ENCODE data around the gene CDH4. TPM values are rescaled to one million over a fixed set of nuclear protein-coding genes. Genes with fewer than 3 reads are reported as not detected.

CDH4 gene
- total and polyA plus RNA-seq, 2 donors (not counting 1 experiment from before 2014, with no cell fraction given): not detected

DNA sequence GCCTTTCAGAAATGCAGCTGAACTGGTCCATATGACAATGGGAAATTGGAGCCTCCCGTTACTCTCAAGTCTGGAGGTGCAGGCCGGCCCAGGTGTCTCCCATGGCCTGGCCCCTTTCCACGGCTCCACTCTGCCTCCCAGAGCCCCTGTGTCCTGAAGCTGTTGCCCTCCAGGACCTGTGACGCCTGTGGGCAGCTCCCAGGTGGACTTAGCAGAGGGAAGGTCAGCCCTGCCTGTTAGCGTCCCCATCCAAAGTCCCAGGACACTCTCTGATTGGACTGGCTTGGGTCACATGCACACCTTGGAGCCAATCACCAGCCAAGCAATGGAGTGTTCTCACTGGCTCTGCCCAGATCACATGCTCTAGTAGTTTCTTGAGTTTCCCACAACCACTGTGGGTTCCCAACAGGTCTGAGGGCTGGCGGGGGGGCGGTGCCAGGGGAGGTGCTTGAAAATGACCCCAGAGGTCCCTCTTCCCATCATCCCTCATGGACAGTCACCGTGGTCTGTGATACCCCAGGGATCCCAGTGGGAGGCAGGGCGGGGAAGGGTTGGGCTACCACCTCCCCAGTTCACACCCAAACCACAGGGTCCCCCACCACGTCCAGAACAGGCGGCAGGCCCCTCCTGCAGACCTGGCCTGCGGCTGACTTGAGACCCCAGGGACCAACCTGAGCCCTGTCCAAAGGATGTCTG lies 678.1 kb downstream of the CDH4 start:
- POLR2A ChIA-PET: no interaction called here
- H3K9me3 ChIP-seq (ENCODE audit: control extremely low read depth in 1 of 3, control insufficient read depth in 2 of 3, insufficient read depth in 1 of 3, low read length in 2 of 3): peaks cover 0 to 34% (median 0%) of the 10 kb centered on the region in 3 donors
- no peak for DNase-seq
- H3K27me3 Mint-ChIP-seq: no peaks in the 10 kb centered on the region
- H3K4me3 Mint-ChIP-seq: no peak overlapping the region
- no peaks in the 10 kb centered on the region for H3K79me2 ChIP-seq (ENCODE audit: control insufficient read depth, insufficient read depth, low read length)
- no peaks in the 10 kb centered on the region for H3K36me3 ChIP-seq (replicated peaks in 1 of 2; ENCODE audit: control extremely low read depth in 1 of 2, control insufficient read depth in 1 of 2, extremely low read depth in 1 of 2, insufficient read depth in 2 of 2, low read length in 1 of 2)
- no peaks in the 10 kb centered on the region for H3K27me3 ChIP-seq (replicated peaks in 1 of 4; ENCODE audit: control extremely low read depth in 1 of 4, control insufficient read depth in 3 of 4, insufficient read depth in 4 of 4, low read length in 3 of 4)
- H3K9ac ChIP-seq (ENCODE audit: low read length): no peak overlapping the region
- TF ChIP-seq, protein P1, sequence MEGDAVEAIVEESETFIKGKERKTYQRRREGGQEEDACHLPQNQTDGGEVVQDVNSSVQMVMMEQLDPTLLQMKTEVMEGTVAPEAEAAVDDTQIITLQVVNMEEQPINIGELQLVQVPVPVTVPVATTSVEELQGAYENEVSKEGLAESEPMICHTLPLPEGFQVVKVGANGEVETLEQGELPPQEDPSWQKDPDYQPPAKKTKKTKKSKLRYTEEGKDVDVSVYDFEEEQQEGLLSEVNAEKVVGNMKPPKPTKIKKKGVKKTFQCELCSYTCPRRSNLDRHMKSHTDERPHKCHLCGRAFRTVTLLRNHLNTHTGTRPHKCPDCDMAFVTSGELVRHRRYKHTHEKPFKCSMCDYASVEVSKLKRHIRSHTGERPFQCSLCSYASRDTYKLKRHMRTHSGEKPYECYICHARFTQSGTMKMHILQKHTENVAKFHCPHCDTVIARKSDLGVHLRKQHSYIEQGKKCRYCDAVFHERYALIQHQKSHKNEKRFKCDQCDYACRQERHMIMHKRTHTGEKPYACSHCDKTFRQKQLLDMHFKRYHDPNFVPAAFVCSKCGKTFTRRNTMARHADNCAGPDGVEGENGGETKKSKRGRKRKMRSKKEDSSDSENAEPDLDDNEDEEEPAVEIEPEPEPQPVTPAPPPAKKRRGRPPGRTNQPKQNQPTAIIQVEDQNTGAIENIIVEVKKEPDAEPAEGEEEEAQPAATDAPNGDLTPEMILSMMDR (IDR thresholded peaks at IDR 0.05): no peak
- TF ChIP-seq EZH2 (IDR thresholded peaks at IDR 0.05; ENCODE audit: borderline replicate concordance, insufficient read depth, low read depth, low read length, poor library complexity, severe bottlenecking): no peak
- H3K4me3 ChIP-seq (ENCODE audit: control extremely low read depth in 1 of 5, extremely low read depth in 1 of 5, insufficient read depth in 1 of 5, low read depth in 2 of 5, low read length in 4 of 5): no peak overlapping the region
- no peaks in the 10 kb centered on the region for H3K4me1 Mint-ChIP-seq
- H3K4me1 ChIP-seq (ENCODE audit: control insufficient read depth in 2 of 2, insufficient read depth in 2 of 2, low read length in 2 of 2): no peaks in the 10 kb centered on the region
- no peak overlapping the region for H3K4me2 ChIP-seq (replicated peaks; ENCODE audit: low read depth, low read length, poor library complexity, severe bottlenecking)
- intact Hi-C loops (cut with micrococcal nuclease): no loop called here
- H3K27ac ChIP-seq (ENCODE audit: low read length in 2 of 2): no peak overlapping the region
- 91% methylated on average over 9 of the region's 12 CpGs for WGBS (ENCODE audit: insufficient coverage)
- CTCF ChIA-PET: no interaction called here
- no peaks in the 10 kb centered on the region for H4K20me1 ChIP-seq (ENCODE audit: control insufficient read depth, insufficient read depth, low read length, poor library complexity, severe bottlenecking)
- no peak for ATAC-seq (ENCODE audit: low read depth)
- H2AFZ ChIP-seq (ENCODE audit: insufficient read depth, low read depth, low read length, poor library complexity, severe bottlenecking): no peak overlapping the region
- no peaks in the 10 kb centered on the region for H3K9me3 Mint-ChIP-seq (ENCODE audit: insufficient read depth)
- H3K27ac Mint-ChIP-seq: no peak overlapping the region

DNA sequence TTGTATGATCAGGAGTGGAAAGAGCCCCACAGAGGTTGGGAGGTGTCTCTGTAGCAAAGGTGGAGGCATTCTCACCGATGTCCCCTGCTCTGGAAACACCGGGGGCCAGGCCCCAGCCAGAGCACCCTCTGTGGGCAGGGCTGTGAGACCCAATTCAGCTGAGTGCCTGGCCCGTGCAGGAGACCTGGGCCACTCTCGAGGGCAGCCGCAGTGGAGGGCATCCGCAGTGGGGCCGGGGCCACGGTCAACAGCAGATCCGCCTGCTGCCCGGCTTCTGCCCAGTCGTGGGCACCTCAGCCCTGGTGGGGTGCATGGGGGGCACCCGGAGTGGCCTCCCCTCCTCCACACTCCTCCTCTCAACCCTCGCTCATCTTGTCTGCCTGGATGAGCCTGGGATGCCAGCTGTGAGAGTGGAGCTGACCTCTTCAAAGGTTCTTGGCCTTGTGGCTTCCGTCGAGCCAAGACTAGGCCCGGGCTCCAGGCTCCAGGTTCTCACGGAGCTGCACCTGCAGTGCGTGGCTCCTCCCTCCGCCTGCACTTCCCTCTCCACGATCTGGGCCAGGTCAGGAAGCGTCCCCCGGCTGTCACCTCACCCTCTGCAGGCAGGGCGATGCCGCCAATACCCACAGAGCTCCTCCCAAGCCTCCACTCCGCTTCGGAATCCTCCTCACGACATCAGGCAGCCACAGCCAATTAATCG lies 678.9 kb downstream of the CDH4 start:
- Histone ChIP-seq H3K79me2 (ENCODE audit: control insufficient read depth, insufficient read depth, low read length) (no peaks in the 10 kb centered on the region), H4K20me1 (ENCODE audit: control insufficient read depth, insufficient read depth, low read length, poor library complexity, severe bottlenecking) (no peaks in the 10 kb centered on the region), H3K36me3 (replicated peaks in 1 of 2; ENCODE audit: control extremely low read depth in 1 of 2, control insufficient read depth in 1 of 2, extremely low read depth in 1 of 2, insufficient read depth in 2 of 2, low read length in 1 of 2) (no peaks in the 10 kb centered on the region), H2AFZ (ENCODE audit: insufficient read depth, low read depth, low read length, poor library complexity, severe bottlenecking) (no peak overlapping the region), H3K9ac (ENCODE audit: low read length) (no peak overlapping the region), H3K9me3 (ENCODE audit: control extremely low read depth in 1 of 3, control insufficient read depth in 2 of 3, insufficient read depth in 1 of 3, low read length in 2 of 3) (peaks cover 0 to 26% (median 0%) of the 10 kb centered on the region in 3 donors), H3K4me2 (replicated peaks; ENCODE audit: low read depth, low read length, poor library complexity, severe bottlenecking) (no peak overlapping the region), H3K27ac (ENCODE audit: low read length in 2 of 2) (no peak overlapping the region), H3K4me3 (ENCODE audit: control extremely low read depth in 1 of 5, extremely low read depth in 1 of 5, insufficient read depth in 1 of 5, low read depth in 2 of 5, low read length in 4 of 5) (no peak overlapping the region), H3K4me1 (ENCODE audit: control insufficient read depth in 2 of 2, insufficient read depth in 2 of 2, low read length in 2 of 2) (no peaks in the 10 kb centered on the region), H3K27me3 (replicated peaks in 1 of 4; ENCODE audit: control extremely low read depth in 1 of 4, control insufficient read depth in 3 of 4, insufficient read depth in 4 of 4, low read length in 3 of 4) (no peaks in the 10 kb centered on the region)
- DNase-seq (no peak), ATAC-seq (ENCODE audit: low read depth) (no peak)
- Mint-ChIP-seq H3K27ac (no peak overlapping the region), H3K27me3 (no peaks in the 10 kb centered on the region), H3K4me3 (no peak overlapping the region), H3K9me3 (ENCODE audit: insufficient read depth) (no peaks in the 10 kb centered on the region), H3K4me1 (no peaks in the 10 kb centered on the region)
- ChIA-PET CTCF (no interaction called here), POLR2A (no interaction called here)
- intact Hi-C loops (cut with micrococcal nuclease): no loop called here
- WGBS (ENCODE audit: insufficient coverage): 92% methylated on average over 27 of the region's 28 CpGs
- no peak for TF ChIP-seq EZH2 (IDR thresholded peaks at IDR 0.05; ENCODE audit: borderline replicate concordance, insufficient read depth, low read depth, low read length, poor library complexity, severe bottlenecking)
- TF ChIP-seq, protein P1 (IDR thresholded peaks at IDR 0.05): no peak

Measured in B cell (primary cell).